ENCODE results near the gene MYF6. TPM values are rescaled to one million over a fixed set of nuclear protein-coding genes. Genes with fewer than 3 reads are reported as not detected.

The MYF6 gene
- total RNA-seq, 1 experiment from 2014 or later: not detected

DNA sequence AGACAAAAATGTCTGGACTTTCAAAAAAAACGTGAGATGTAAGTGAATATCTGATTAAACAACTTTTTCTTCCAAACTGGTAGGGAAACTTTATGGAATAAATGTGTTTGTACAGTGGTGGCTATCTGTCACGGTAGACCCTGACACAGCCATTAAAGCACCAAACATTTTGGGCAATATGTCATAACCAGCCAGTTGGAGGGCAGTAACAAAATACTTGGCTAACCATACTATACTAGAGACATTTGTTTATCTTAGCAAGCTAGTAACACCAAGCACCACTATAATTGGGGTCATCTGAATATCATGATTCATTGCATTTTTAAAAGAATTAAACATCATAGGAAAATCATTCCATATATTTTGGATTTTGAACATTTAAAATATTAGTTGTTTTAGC lies 6.0 kb upstream of the MYF6 start:
- CTCF ChIA-PET: no interaction called here
- DNase-seq: no peak
- peaks cover 5% of the 10 kb centered on the region for H3K36me3 Mint-ChIP-seq (ENCODE audit: insufficient read depth, unreplicated experiment)
- TF ChIP-seq, protein P1, sequence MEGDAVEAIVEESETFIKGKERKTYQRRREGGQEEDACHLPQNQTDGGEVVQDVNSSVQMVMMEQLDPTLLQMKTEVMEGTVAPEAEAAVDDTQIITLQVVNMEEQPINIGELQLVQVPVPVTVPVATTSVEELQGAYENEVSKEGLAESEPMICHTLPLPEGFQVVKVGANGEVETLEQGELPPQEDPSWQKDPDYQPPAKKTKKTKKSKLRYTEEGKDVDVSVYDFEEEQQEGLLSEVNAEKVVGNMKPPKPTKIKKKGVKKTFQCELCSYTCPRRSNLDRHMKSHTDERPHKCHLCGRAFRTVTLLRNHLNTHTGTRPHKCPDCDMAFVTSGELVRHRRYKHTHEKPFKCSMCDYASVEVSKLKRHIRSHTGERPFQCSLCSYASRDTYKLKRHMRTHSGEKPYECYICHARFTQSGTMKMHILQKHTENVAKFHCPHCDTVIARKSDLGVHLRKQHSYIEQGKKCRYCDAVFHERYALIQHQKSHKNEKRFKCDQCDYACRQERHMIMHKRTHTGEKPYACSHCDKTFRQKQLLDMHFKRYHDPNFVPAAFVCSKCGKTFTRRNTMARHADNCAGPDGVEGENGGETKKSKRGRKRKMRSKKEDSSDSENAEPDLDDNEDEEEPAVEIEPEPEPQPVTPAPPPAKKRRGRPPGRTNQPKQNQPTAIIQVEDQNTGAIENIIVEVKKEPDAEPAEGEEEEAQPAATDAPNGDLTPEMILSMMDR (IDR thresholded peaks at IDR 0.05; ENCODE audit: unreplicated experiment): no peak
- no peak overlapping the region for H3K27ac Mint-ChIP-seq (ENCODE audit: unreplicated experiment)
- no peak overlapping the region for H3K4me3 Mint-ChIP-seq (ENCODE audit: low read depth, unreplicated experiment)
- no TSS peak for BruUV-seq (replicated peaks)
- intact Hi-C loops (cut with micrococcal nuclease; ENCODE audit: unreplicated experiment): no loop called here
- H3K4me1 Mint-ChIP-seq (ENCODE audit: low read depth, unreplicated experiment): peaks cover 15% of the 10 kb centered on the region
- H3K27me3 Mint-ChIP-seq (ENCODE audit: unreplicated experiment): no peaks in the 10 kb centered on the region
- H3K9me3 Mint-ChIP-seq (ENCODE audit: low read depth, unreplicated experiment): no peaks in the 10 kb centered on the region

DNA sequence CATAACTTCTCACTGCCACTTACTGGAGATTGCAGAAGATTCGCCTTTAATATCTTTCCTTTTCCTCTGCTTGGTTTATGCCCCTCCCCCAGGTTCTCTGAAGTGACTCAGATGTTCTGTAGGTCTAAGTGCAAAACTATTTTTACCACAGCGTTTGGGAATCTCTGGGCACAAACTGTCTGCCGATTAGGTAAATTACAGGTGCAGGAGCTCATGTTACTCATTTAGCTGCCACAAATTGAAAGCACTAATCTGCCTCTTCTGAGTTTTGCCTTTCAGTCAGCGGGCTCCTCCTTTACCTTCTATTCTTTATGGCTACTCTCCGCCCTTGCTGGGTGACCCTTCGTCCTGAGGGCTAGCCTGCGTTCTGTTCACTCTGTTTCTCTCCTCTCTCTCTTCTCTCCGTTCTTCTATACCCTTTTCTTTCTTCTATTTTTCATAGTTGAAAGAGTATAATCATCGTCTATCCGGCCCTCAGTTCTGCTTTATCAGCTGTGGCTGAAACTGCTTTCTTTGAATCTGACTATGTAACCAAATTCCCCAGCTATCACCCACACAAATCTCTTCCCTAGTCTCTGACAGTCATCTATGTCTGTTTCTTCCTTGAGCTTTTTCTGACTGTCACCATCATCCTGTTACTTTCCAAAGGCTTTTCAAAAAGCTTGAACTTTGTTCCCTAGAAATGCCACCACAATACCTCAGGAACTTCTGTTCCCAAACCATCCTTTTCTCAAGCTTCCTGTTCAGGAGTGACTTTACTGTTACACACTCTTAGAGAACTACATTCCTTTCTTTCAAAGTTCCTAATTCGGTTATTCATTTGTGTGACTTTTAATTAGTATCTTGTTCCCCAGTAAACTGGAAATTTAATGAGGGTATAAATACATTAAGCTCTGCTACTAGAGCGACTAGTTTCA lies 4.3 kb upstream of the MYF6 start:
- TF ChIP-seq, protein P1 (IDR thresholded peaks at IDR 0.05; ENCODE audit: unreplicated experiment): no peak
- Mint-ChIP-seq H3K36me3 (ENCODE audit: insufficient read depth, unreplicated experiment) (peaks cover 5% of the 10 kb centered on the region), H3K27me3 (ENCODE audit: unreplicated experiment) (no peaks in the 10 kb centered on the region), H3K4me3 (ENCODE audit: low read depth, unreplicated experiment) (peak overlapping the region; percentile 16), H3K4me1 (ENCODE audit: low read depth, unreplicated experiment) (peaks cover 15% of the 10 kb centered on the region), H3K9me3 (ENCODE audit: low read depth, unreplicated experiment) (no peaks in the 10 kb centered on the region), H3K27ac (ENCODE audit: unreplicated experiment) (peak overlapping the region; percentile 14)
- DNase-seq: peak; percentile 20
- BruUV-seq (replicated peaks): no TSS peak
- CTCF ChIA-PET: no interaction called here
- intact Hi-C loops (cut with micrococcal nuclease; ENCODE audit: unreplicated experiment): no loop called here

GRCh38 chr12:80704420-80704819 lies 3.0 kb upstream of the MYF6 start:
- H3K27me3 Mint-ChIP-seq (ENCODE audit: unreplicated experiment): no peaks in the 10 kb centered on the region
- TF ChIP-seq, protein P1 (IDR thresholded peaks at IDR 0.05; ENCODE audit: unreplicated experiment): no peak

GRCh38 chr12:80707830-80708258 lies 410 bp downstream of the MYF6 start:
- H3K27me3 Mint-ChIP-seq (ENCODE audit: unreplicated experiment): no peaks in the 10 kb centered on the region
- no peak for DNase-seq
- no TSS peak for BruUV-seq (replicated peaks)
- TF ChIP-seq, protein P1 (IDR thresholded peaks at IDR 0.05; ENCODE audit: unreplicated experiment): no peak
- H3K36me3 Mint-ChIP-seq (ENCODE audit: insufficient read depth, unreplicated experiment): peaks cover 5% of the 10 kb centered on the region
- H3K27ac Mint-ChIP-seq (ENCODE audit: unreplicated experiment): no peak overlapping the region
- H3K4me1 Mint-ChIP-seq (ENCODE audit: low read depth, unreplicated experiment): peaks cover 10% of the 10 kb centered on the region
- no peaks in the 10 kb centered on the region for H3K9me3 Mint-ChIP-seq (ENCODE audit: low read depth, unreplicated experiment)
- intact Hi-C loops (cut with micrococcal nuclease; ENCODE audit: unreplicated experiment): no loop called here
- H3K4me3 Mint-ChIP-seq (ENCODE audit: low read depth, unreplicated experiment): no peak overlapping the region
- CTCF ChIA-PET: no interaction called here

More at GRCh38 chr12:80704420-80704819, 3.0 kb upstream of the MYF6 start:
- no TSS peak for BruUV-seq (replicated peaks)
- intact Hi-C loops (cut with micrococcal nuclease; ENCODE audit: unreplicated experiment): no loop called here
- Mint-ChIP-seq H3K36me3 (ENCODE audit: insufficient read depth, unreplicated experiment) (peaks cover 5% of the 10 kb centered on the region), H3K27ac (ENCODE audit: unreplicated experiment) (no peak overlapping the region), H3K9me3 (ENCODE audit: low read depth, unreplicated experiment) (no peaks in the 10 kb centered on the region), H3K4me3 (ENCODE audit: low read depth, unreplicated experiment) (no peak overlapping the region), H3K4me1 (ENCODE audit: low read depth, unreplicated experiment) (peaks cover 15% of the 10 kb centered on the region)
- CTCF ChIA-PET: no interaction called here
- no peak for DNase-seq

Data from Calu3 (cell line).